Activated naive CD8-positive, alpha-beta T cell treated with anti-CD3 and anti-CD28 coated beads, Interleukin-2, amount 50 U/mL, for 16 hours (primary cell): ENCODE measurements around the gene MATK.

Experiments
- DNase-seq: peaks from one replicate; pipeline ENCODE4 v3.0.0-alpha.2; 2020; ENCODE audit warnings: low read depth, low spot score

The MATK gene

DNA sequence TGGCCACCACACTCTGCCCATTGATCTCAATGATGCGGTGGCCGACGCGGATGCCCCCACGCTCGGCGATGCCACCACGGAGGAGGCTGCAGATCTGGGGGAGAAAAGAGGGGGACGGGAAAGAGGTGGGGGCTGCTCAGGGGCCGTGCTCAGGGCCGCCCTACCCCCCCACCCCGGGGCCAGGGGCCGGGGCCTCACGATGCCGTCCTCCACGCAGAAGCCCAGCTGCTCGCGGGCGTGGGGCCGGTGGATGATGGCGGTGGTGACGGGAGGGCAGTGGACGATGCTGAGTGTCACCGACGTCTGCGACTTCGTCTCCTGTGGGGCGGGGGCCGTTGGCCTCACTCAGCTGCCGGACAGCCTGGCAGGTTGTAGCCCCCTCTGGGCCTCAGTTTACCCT, 34.9 kb downstream of the MATK start:
- no peak for DNase-seq

DNA sequence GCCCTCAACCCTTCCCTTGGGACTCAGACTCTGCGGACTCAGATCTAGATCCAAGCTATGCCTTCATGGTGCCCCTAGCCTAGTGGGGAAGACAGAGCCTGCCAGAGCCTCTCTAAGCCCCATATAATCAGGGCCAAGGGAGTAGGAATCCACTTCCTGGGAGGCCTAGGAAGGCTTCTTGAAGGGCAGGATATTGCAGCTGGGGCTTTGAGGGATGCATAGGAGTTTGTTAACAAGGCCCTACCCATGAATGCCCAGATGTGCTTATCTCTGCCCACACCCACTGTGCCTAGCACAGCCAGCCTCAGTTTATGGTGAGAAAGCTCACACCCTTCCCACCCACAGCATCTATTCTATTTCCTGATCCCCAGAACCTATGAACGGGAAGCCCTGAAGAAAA, 36.0 kb downstream of the MATK start:
- DNase-seq: no peak

DNA sequence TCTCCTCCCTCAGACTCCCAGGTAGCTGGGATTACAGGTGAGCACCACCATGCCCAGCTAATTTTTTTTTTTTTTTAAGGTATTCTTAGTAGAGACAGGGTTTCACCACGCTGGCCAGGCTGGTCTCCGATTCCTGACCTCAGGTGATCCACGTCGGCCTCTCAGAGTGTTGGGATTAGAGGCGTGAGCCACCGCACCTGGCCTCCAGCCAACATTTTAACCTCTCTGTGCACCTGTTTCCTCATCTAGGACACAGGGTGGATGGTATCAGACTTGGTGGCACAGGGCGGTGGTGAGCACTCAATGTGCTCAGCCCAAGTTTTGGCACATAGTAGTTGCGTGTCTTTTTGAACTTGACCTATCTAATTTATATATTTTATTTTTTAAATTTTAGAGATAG, 37.2 kb downstream of the MATK start:
- no peak for DNase-seq

DNA sequence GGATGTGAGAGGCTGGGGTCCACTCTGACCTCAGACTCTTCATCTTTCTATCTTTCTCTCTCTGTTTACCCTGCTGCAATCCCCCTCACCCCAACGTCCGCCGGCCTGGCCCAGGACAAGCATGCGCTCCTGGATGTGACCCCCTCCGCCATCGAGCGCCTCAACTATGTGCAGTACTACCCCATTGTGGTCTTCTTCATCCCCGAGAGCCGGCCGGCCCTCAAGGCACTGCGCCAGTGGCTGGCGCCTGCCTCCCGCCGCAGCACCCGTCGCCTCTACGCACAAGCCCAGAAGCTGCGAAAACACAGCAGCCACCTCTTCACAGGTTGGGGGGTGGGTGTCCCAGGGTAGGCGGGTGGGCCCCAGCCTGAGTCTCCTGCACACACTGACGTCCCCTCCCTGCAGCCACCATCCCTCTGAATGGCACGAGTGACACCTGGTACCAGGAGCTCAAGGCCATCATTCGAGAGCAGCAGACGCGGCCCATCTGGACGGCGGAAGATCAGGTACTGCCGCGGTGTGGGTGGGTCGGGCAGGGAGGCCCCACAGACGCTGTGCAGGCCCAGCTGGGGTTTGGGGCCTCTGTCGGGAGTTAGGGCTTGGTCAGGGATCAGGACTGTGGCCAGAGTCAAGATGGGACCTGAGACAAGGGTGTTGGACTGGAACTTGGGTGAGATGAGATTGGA, 39.7 kb downstream of the MATK start:
- DNase-seq: no peak

DNA sequence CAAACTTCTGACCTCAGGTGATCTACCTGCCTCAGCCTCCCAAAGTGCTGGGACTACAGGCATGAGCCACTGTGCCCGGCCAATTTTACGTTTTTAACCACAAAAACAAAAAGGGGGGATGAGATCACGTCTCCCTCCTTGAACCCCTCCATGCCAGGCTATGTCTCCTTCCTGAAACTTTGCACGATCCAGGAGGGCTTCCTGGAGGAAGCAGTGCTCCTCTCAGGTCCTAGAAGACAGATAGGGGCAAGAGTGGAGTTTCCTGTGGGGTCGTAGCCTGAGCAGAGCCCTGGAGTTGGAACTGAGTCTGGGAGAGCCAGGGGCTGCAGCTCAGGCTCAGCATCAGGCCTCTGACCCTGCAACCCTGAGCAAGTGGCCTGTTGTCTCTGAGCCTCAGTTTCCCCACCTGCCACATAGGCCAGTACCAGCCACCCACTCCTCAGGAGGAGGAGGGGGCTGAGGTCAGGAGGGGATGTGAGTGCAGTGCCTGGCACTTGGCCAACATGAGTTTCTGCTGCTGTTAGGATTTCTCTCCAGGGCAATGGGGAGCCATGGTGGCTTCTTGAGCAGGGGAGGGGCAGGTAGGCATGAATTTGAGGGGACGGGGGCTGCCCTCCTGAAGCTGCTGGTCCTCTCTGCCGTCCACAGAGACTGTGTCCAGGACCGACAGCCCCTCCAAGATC, 40.7 kb downstream of the MATK start:
- no peak for DNase-seq

DNA sequence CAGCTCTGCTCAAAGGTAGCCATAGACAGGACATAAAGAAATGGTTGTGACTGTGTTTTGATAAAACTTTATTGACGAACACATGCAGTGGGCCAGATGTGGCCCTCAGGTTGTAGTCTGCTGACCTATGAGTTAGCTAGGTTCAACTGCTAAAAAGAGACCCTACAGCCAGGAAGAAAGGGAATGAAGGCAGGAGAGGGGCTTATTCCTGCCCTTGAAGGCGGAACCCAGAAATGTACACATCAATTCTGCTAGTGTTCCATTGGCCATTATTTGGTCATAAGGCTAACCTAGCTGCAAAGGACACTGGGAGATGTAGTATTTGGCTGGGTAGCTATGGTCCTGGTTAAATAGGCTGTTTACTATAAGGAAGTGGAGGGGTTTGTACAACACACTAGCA, 42.7 kb downstream of the MATK start:
- DNase-seq: no peak

DNA sequence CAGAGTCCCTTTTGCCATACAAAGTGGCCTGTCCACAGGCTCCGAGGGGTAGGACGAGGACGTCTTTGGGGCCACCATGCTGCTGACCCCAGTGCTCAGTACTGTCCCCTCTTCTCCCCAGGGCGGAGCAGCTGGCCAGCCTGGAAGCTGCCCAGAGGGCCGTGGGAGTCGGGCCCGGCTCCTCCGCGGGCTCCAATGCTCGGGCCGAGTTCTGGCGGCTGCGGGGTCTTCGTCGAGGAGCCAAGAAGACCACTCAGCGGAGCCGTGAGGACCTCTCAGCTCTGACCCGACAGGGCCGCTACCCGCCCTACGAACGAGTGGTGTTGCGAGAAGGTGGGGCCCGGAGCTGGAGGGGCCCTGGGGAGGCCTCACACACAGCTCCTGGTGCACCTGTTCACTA, 45.8 kb downstream of the MATK start:
- DNase-seq: no peak

DNA sequence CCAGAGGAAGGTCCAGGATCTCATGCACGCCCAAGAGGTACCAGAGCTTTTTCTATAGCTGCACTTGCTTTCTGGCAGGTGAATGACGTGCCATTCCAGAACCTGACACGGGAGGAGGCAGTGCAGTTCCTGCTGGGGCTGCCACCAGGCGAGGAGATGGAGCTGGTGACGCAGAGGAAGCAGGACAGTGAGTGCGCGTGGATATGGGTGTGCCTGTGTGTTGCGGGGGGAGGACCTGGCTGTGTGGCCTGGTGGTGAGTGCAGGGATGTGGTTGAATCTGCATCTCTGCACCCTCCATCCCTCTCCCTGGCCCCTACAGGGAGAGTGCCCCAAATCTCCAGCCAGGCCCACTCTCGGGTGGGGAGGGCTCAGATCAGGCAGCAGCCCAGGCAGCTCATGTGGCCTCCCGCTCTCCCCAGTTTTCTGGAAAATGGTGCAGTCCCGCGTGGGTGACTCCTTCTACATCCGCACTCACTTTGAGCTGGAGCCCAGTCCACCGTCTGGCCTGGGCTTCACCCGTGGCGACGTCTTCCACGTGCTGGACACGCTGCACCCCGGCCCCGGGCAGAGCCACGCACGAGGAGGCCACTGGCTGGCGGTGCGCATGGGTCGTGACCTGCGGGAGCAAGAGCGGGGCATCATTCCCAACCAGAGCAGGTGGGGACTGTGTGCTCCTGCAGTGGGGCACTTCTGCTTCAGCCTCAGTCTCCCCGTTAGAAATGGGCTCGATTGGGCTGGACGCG, 47.5 kb downstream of the MATK start:
- no peak for DNase-seq

DNA sequence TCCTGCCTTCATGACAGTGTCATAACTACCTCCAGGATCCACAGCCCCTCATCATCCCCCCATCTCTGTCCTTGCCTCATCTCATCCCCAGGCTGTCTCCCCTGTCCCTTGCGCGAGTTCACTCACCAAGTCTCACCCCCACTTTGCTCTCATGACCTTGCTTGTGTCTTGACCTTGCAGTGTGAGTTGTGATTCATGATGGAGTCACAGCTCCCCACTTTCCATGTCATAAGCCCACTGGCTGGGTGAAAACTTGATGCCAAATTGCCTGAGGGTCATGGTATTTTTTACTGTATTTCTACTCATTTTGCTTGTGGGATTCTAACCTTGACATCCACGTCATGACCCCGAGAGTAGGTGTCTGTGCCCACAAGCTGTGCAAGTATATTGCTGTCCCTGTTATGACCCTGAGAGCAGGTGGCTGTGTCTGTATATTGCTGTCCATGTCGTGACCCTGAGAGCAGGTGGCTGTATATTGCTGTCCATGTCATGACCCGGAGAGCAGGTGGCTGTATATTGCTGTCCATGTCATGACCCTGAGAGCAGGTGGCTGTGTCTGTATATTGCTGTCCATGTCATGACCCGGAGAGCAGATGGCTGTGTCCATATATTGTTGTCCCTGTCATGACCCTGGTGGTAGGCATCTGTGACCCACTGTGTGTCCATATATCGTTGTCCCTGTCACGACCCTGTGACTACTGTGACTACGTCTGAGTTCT, 48.5 kb downstream of the MATK start:
- no peak for DNase-seq

DNA sequence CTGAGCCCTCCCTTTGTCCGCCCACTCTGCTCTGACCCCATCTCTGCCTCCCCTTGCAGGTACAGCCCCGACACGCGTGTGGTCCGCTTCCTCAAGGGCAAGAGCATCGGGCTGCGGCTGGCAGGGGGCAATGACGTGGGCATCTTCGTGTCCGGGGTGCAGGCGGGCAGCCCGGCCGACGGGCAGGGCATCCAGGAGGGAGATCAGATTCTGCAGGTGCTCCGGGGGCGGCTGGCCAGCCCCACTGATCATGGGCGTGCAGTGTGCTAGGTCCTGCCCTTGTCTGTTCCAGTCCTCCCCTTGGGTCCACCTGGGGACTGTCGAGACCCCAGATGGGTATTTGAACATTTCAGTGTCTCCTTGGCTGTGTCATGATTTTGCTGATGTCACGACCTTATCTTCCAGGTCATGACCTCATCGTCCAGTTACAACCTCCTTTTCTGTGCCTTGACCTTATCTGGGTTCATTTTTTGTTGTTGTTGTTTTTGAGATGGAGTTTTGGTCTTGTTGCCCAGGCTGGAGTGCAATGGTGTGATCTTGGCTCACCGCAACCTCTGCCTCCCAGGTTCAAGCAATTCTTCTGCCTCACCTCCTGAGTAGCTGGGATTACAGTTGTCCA, 50.0 kb downstream of the MATK start:
- DNase-seq: no peak

DNA sequence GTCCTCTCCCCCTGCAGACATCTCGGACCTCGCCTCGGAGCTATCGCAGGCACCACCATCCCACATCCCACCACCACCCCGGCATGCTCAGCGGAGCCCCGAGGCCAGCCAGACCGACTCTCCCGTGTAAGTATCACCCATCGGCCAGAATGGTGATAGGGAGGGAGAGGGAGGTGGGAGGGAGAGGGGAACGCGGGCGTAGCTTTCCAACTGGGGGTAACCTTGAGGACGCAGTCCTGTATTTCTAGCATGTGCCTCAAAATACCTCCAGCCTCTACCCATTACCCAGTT, 51.9 kb downstream of the MATK start:
- DNase-seq: no peak

DNA sequence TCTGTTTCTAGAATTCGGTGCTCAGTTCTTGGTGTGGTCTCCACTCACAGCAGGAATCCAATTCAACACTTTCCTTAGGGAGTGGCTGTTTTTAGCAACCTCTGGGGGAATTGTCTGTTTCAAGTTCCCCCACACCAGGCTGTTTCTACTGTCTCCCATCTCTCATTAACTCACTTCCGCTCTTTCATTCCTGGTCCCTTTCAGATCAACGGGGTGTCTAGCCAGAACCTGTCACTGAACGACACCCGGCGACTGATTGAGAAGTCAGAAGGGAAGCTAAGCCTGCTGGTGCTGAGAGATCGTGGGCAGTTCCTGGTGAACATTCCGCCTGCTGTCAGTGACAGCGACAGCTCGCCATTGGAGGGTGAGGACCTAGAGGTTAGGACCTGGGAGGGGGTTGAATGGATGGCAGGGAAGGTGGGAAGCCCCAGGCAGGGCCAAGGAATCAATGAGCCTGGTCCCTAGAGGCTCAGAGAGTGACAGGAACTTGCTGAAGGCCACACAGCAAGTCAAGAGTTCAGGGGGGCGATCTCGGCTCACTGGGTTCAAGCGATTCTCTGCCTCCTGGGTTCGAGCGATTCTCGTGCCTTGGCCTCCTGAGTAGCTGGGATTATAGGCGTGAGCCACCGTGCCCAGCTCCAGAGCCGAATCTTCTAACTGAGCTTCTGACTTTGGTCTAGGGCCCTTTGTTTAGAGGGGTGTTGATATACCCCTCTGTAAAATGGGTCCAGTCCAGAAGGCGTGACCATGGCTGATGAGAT, 52.5 kb downstream of the MATK start:
- DNase-seq: no peak

DNA sequence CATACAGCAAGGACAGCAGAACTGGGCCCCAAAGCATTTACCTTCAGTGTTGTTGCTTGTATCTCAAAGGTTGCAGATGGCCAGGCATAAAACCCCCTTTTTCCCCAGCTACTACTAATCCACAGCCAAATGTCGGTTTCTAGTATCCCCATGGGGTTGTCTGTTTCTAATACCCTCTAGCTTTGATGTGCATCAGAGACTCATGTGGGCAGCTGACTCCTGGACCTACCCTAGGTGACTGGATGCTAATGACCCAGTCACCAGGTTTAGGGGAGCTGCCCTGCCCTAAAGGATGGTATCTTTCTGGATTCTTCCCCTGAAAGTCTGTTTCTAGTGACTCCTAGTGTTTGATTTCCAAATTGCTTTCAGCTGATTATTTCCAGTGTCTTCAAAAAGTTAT, 54.1 kb downstream of the MATK start:
- no peak for DNase-seq

DNA sequence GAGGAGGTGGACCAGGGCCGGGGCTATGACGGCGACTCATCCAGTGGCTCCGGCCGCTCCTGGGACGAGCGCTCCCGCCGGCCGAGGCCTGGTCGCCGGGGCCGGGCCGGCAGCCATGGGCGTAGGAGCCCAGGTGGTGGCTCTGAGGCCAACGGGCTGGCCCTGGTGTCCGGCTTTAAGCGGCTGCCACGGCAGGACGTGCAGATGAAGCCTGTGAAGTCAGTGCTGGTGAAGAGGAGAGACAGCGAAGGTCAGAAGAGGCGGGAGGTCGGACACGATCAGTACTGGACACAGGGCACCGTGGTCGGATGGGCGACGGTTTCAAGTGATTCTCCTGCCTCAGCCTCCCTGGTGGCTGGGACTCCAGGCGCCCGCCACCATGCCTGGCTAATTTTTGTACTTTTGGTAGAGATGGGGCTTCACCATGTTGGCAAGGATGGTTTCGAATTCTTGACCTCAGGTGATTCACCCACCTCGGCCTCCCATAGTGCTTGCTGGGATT, 55.7 kb downstream of the MATK start:
- DNase-seq: no peak
